Caki2 (cell line): ENCODE results near the gene SERF2. TPM values are rescaled to one million over a fixed set of nuclear protein-coding genes. Genes with fewer than 3 reads are reported as not detected.
"Not testable (repeated sequence)": the region's sequence is repeated elsewhere in the genome, so short reads cannot be mapped to it uniquely, and the experiment has no call there.

Source experiments
- DNase-seq: peaks from one replicate; pipeline ENCODE4 v3.0.0-alpha.2; 2015; ENCODE audit warnings: low read depth
- in situ Hi-C: cut with HindIII; loops from 2 replicates; pipeline ENCODE4 v1.10.0; 2016; ENCODE audit warnings: low sequenced_read_pairs, low pct_unique_long_range_greater_than_20kb, mixed read lengths
- total RNA-seq: library from RNA; depleted of rRNA; stranded (reverse); fragments of >200 nt; shearing (Covaris generic); gene quantifications from 2 replicates; pipeline ENCODE4 v1.2.3, GENCODE V29; 2014; ENCODE audit warnings: low replicate concordance; rRNA removed

Gene SERF2
- 1,425 and 1,758 TPM in 2 replicates for total RNA-seq

GRCh38 chr15:43791993-43792760 lies at the start of gene SERF2:
TSS of gene SERF2 (plus strand) at chr15:43792320. CDS start at chr15:43792377, 57 bp downstream.
- in situ Hi-C loops = no loop called here

GRCh38 chr15:43746245-43746902 lies 45.7 kb upstream of the SERF2 start, which contains the start of gene PDIA3:
TSS of gene PDIA3 (plus strand) at chr15:43746438. CDS start at chr15:43746540, 102 bp downstream.
- in situ Hi-C loops = not testable (repeated sequence)
- peak; percentile 83 for DNase-seq

More at GRCh38 chr15:43791993-43792760, at the start of gene SERF2:
- DNase-seq = peak; percentile 99

- in situ Hi-C loops = not testable (repeated sequence)
- DNase-seq = peak; percentile 40
These were observed 45.2 kb upstream of the SERF2 start for GRCh38 chr15:43746903-43747309.

- in situ Hi-C loops = no loop called here
These were observed 43.7 kb upstream of the SERF2 start for GRCh38 chr15:43748376-43748775.

GRCh38 chr15:43749690-43750345 lies 42.3 kb upstream of the SERF2 start:
- DNase-seq = no peak
- in situ Hi-C loops = loop anchor here (10.0 kb wide), 1 partner anchor 305 kb away; no protein-coding TSS in a partner anchor

More at GRCh38 chr15:43748376-43748775, 43.7 kb upstream of the SERF2 start:
- DNase-seq = no peak

GRCh38 chr15:43751885-43752284 lies 40.2 kb upstream of the SERF2 start:
- no peak for DNase-seq
- in situ Hi-C loops = loop anchor here (10.0 kb wide), 1 partner anchor 307 kb away; no protein-coding TSS in a partner anchor

GRCh38 chr15:43762824-43763223 lies 29.3 kb upstream of the SERF2 start:
- in situ Hi-C loops = no loop called here
- no peak for DNase-seq

GRCh38 chr15:43763819-43764446 lies 28.2 kb upstream of the SERF2 start:
- DNase-seq = no peak
- in situ Hi-C loops = no loop called here

GRCh38 chr15:43769584-43770228 lies 22.4 kb upstream of the SERF2 start:
- in situ Hi-C loops = no loop called here
- DNase-seq = peak; percentile 41

GRCh38 chr15:43771816-43772215 lies 20.3 kb upstream of the SERF2 start:
- DNase-seq = no peak
- in situ Hi-C loops = no loop called here

GRCh38 chr15:43772624-43773023 lies 19.5 kb upstream of the SERF2 start:
- in situ Hi-C loops = no loop called here
- DNase-seq = no peak

GRCh38 chr15:43774062-43774461 lies 18.1 kb upstream of the SERF2 start:
- in situ Hi-C loops = no loop called here
- no peak for DNase-seq

- in situ Hi-C loops = no loop called here
- DNase-seq = peak; percentile 61
These were observed 16.6 kb upstream of the SERF2 start for GRCh38 chr15:43775411-43775965.

GRCh38 chr15:43776101-43776717 lies 15.9 kb upstream of the SERF2 start:
- in situ Hi-C loops = no loop called here
- no peak for DNase-seq

GRCh38 chr15:43776718-43777266 lies 15.3 kb upstream of the SERF2 start, which contains the start of gene ELL3:
TSS of gene ELL3 (minus strand) at chr15:43776966. CDS start at chr15:43776901, 65 bp downstream.
- no peak for DNase-seq
- in situ Hi-C loops = no loop called here

GRCh38 chr15:43777267-43777914 lies 14.7 kb upstream of the SERF2 start:
- peak; percentile 84 for DNase-seq
- in situ Hi-C loops = no loop called here
